PC-3 (cell line): Measurements from ENCODE around the gene GGCX. TPM values are rescaled to one million over a fixed set of nuclear protein-coding genes. Genes with fewer than 3 reads are reported as not detected.
"Not testable (repeated sequence)": the region's sequence is repeated elsewhere in the genome, so short reads cannot be mapped to it uniquely, and the experiment has no call there.

Source experiments
- ATAC-seq: fragments of 200-7000 bp; cut with Tn5 transposase; 2 replicates; pipeline ENCODE4 v1.9.1; 2020; ENCODE audit warnings: mild to moderate bottlenecking, moderate library complexity
- BruUV-seq: library from RNA; stranded (reverse); fragments of 400-500 nt; replicated peaks from 2 replicates; lab custom pipeline; 2021; lab: Mats Ljungman, UMichigan
- CTCF ChIA-PET: fragments of 300-600 bp; sonication (Branson Sonifier 250); formaldehyde crosslinking; loops from one replicate; lab custom pipeline; 2022; ENCODE audit warnings: antibody characterized with exemption; lab: Charles Lee
- POLR2A ChIA-PET: fragments of 300-600 bp; sonication (Branson Sonifier 250); formaldehyde crosslinking; loops from one replicate; lab custom pipeline; 2022; ENCODE audit warnings: antibody characterized with exemption; ENCODE audit not compliant: unreplicated experiment; lab: Charles Lee
- DNase-seq: peaks from one replicate; pipeline ENCODE4 v3.0.0-alpha.2; 2015
- H2AFZ ChIP-seq: fragments of 300-600 bp; sonication (generic); 2 replicates; pipeline ENCODE4 v1.6.0; 2016; ENCODE audit warnings: antibody characterized with exemption, low read length
- H3F3A ChIP-seq: fragments of 300-600 bp; sonication (generic); one replicate; pipeline ENCODE4 v1.6.0; 2017; ENCODE audit warnings: antibody characterized with exemption, low read length, control low read depth, mild to moderate bottlenecking; ENCODE audit not compliant: unreplicated experiment
- H3K27ac ChIP-seq: fragments of 300-600 bp; sonication (generic); 2 replicates; pipeline ENCODE4 v1.5.1; 2016; ENCODE audit warnings: mild to moderate bottlenecking, low read length
- H3K27me3 ChIP-seq: fragments of 300-600 bp; sonication (generic); 2 replicates; pipeline ENCODE4 v1.6.1; 2016; ENCODE audit warnings: low read length, mixed read lengths
- H3K36me3 ChIP-seq: fragments of 300-600 bp; sonication (generic); 2 replicates; pipeline ENCODE4 v1.6.1; 2016; ENCODE audit warnings: low read depth, mixed run types, low read length, mixed read lengths
- H3K4me1 ChIP-seq: fragments of 300-600 bp; sonication (generic); 2 replicates; pipeline ENCODE4 v1.5.1; 2016; ENCODE audit warnings: low read length; ENCODE audit not compliant: insufficient read depth
- H3K4me2 ChIP-seq: fragments of 300-600 bp; sonication (generic); 2 replicates; pipeline ENCODE4 v1.6.0; 2016; ENCODE audit warnings: low read length
- H3K4me3 ChIP-seq: fragments of 300-600 bp; sonication (generic); 2 replicates; pipeline ENCODE4 v1.5.1; 2016; ENCODE audit warnings: mild to moderate bottlenecking, low read length, mixed read lengths
- H3K79me2 ChIP-seq: fragments of 300-600 bp; sonication (generic); 2 replicates; pipeline ENCODE4 v1.6.1; 2017; ENCODE audit warnings: low read length, mixed read lengths
- H3K9ac ChIP-seq: fragments of 300-600 bp; sonication (generic); 2 replicates; pipeline ENCODE4 v1.6.0; 2016; ENCODE audit warnings: mild to moderate bottlenecking, low read length
- H3K9me2 ChIP-seq: fragments of 300-600 bp; sonication (generic); replicated peaks from 2 replicates; pipeline ENCODE4 v1.6.1; 2016; ENCODE audit warnings: mixed run types, low read length, mixed read lengths
- H3K9me3 ChIP-seq: fragments of 300-600 bp; sonication (generic); 2 replicates; pipeline ENCODE4 v1.6.1; 2016; ENCODE audit warnings: low read length, mixed read lengths
- H4K20me1 ChIP-seq: fragments of 300-600 bp; sonication (generic); 2 replicates; pipeline ENCODE4 v1.6.1; 2016; ENCODE audit warnings: low read length, mixed read lengths
- EZH2 ChIP-seq: fragments of 300-600 bp; sonication (generic); IDR thresholded peaks from one replicate; pipeline ENCODE4 v1.6.1; 2017; ENCODE audit warnings: antibody characterized with exemption, mild to moderate bottlenecking, low read length; ENCODE audit not compliant: unreplicated experiment
- EZH2phosphoT487 ChIP-seq: fragments of 300-600 bp; sonication (generic); IDR thresholded peaks from 2 replicates; pipeline ENCODE4 v1.6.1; 2018; ENCODE audit warnings: mild to moderate bottlenecking, antibody characterized with exemption, low read length, borderline replicate concordance
- intact Hi-C: fragments of 100-400 bp; cut with micrococcal nuclease; formaldehyde crosslinking; loops from 2 replicates; pipeline ENCODE4 v1.9.0; 2023
- total RNA-seq: library from RNA; depleted of rRNA; stranded (reverse); fragments of >200 nt; gene quantifications from 2 replicates; pipeline ENCODE4 v1.2.3, GENCODE V29; 2014
- TF ChIP-seq, protein P1 (sequence below): fragments of 300-600 bp; sonication (generic); conservative IDR thresholded peaks from 2 replicates; pipeline ENCODE4 v1.5.1; 2017; ENCODE audit warnings: antibody characterized with exemption, low read depth, mild to moderate bottlenecking, low read length

GGCX gene
- total RNA-seq, 1 experiment from 2014 or later, result 46.7 TPM

DNA sequence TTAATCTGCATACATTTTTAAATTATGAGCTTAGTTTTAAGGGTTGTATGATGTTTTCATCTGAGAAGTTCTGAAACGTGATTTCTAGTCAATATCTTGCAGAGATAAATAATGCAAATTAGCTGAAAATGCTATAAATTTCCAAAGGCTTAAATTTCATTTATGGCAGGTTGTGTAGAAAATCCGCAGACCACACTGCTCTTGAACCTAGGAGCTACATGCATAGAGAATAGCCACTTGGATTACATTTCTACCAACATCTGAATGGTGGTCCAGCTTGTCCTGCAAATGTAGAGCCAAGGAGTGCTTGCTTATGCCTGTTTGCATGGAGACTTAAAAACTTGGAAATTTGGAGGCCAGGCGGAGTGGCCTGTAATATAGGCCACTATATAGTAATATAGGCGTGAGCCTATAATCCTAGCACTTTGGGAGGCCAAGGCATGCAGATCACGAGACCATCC is 15.5 kb downstream of the GGCX start:
- Histone ChIP-seq H3K4me1 (peaks cover 29% of the 10 kb centered on the region), H3K79me2 (peaks cover 25% of the 10 kb centered on the region), H3K4me2 (no peak overlapping the region; the same call in 1 of the 2 replicates), H2AFZ (no peak overlapping the region), H3K27ac (peak overlapping the region; percentile 1; the same call in 1 of the 2 replicates), H3K9me2 (no peaks in the 10 kb centered on the region), H3K9me3 (no peaks in the 10 kb centered on the region), H3K36me3 (peaks cover 51% of the 10 kb centered on the region), H3K4me3 (no peak overlapping the region), H3F3A (peaks cover 67% of the 10 kb centered on the region), H4K20me1 (peaks cover 45% of the 10 kb centered on the region), H3K27me3 (no peaks in the 10 kb centered on the region), H3K9ac (no peak overlapping the region)
- intact Hi-C loops, result loop anchor here (2.0 kb wide), 1 partner anchor 47 kb away; no protein-coding TSS in a partner anchor
- DNase-seq (peak; percentile 33), ATAC-seq (peak; percentile 11; the same call in 1 of the 2 replicates)
- BruUV-seq, result no TSS peak
- POLR2A ChIA-PET, result interaction anchor here (0.6 to 0.7 kb wide), 2 partner anchors 41 to 175 kb away, joined by 3 read pairs; no protein-coding TSS in a partner anchor
- TF ChIP-seq EZH2 (no peak), EZH2phosphoT487 (no peak)
- TF ChIP-seq, protein P1, sequence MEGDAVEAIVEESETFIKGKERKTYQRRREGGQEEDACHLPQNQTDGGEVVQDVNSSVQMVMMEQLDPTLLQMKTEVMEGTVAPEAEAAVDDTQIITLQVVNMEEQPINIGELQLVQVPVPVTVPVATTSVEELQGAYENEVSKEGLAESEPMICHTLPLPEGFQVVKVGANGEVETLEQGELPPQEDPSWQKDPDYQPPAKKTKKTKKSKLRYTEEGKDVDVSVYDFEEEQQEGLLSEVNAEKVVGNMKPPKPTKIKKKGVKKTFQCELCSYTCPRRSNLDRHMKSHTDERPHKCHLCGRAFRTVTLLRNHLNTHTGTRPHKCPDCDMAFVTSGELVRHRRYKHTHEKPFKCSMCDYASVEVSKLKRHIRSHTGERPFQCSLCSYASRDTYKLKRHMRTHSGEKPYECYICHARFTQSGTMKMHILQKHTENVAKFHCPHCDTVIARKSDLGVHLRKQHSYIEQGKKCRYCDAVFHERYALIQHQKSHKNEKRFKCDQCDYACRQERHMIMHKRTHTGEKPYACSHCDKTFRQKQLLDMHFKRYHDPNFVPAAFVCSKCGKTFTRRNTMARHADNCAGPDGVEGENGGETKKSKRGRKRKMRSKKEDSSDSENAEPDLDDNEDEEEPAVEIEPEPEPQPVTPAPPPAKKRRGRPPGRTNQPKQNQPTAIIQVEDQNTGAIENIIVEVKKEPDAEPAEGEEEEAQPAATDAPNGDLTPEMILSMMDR, result no peak
- CTCF ChIA-PET, result no interaction called here

DNA sequence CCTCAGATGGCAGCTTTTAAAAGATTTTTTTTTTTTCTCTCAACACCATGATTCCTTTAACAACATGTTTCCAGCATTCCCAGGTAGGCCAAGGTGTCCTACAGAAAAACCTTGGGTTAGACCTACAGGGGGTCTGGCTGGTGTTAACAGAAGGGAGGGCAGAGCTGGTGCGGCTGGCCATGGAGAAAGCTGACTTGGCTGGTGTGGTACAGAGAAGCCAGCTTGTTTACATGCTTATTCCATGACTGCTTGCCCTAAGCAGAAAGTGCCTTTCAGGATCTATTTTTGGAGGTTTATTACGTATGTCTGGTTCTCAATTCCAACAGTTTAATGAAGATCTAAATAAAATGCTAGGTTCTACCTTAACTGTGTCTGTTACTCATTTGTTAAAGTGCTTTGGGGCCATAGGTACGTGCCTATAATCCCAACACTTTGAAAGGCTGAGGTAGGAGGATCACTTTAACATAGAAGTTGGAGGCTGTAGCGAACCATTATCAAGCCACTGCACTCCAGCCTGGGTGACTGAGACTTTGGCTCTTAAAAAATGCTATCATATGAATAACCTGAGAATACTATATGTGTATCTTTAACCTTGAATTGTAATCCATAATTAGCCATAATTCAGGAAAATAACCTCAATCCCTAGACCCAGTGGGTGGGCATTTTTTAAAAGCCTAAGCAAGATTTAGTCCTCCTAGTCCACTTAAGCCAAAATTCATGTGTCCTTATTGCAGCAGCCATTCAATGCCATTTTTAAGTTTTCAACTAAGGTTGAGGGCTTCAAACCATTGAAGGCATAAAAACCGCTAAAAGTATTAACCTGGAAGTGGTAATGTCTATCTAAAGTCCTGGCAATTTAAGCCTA is 16.1 kb downstream of the GGCX start:
- H3K4me1 ChIP-seq, result peaks cover 26% of the 10 kb centered on the region
- H3K9ac ChIP-seq, DNase-seq, intact Hi-C loops, H3K9me2 ChIP-seq, H3K9me3 ChIP-seq, H3K4me2 ChIP-seq, H3K4me3 ChIP-seq, BruUV-seq, H3K27me3 ChIP-seq, H2AFZ ChIP-seq, ATAC-seq: not testable (repeated sequence)
- ChIA-PET POLR2A (interaction anchor here (0.6 kb wide), 3 partner anchors 137 to 175 kb away, joined by 3 to 9 read pairs (median 5); no protein-coding TSS in a partner anchor), CTCF (interaction anchor here (0.7 kb wide), 1 partner anchor 176 kb away, joined by 5 read pairs; no protein-coding TSS in a partner anchor)
- peaks cover 32% of the 10 kb centered on the region for H3K79me2 ChIP-seq
- H4K20me1 ChIP-seq, result peaks cover 52% of the 10 kb centered on the region
- H3K36me3 ChIP-seq, result peaks cover 51% of the 10 kb centered on the region
- peak overlapping the region; percentile 1; the same call in 1 of the 2 replicates for H3K27ac ChIP-seq
- H3F3A ChIP-seq, result peaks cover 74% of the 10 kb centered on the region

DNA sequence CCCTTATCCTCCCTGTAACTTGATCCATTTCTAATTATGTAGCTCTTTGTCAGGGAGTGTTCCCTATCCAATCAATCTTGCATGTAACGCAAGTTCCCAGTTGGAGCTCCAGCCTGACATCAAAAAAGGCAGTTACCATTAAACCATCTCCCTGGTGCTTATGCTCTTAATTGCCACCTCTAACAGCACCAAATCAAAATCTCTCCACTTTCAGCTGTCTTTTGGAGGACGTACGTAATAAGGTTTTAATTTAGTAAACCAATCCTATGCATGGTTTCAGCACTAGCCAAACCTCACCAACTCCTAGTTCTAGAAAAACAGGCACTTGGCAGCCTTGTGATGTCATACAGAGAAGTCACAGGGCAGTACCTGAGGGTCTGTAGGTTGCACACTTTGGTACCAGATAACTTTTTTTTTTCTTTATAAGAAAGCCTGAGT is 17.0 kb downstream of the GGCX start:
- POLR2A ChIA-PET, result interaction anchor here (0.6 kb wide), 3 partner anchors 123 to 174 kb away, joined by 3 to 9 read pairs (median 5); no protein-coding TSS in a partner anchor
- H3K9me2 ChIP-seq, H3K9ac ChIP-seq, H3K27me3 ChIP-seq, intact Hi-C loops, H3K9me3 ChIP-seq, H3K4me3 ChIP-seq, H3K4me2 ChIP-seq, H3K27ac ChIP-seq, H2AFZ ChIP-seq, ATAC-seq, BruUV-seq, DNase-seq: not testable (repeated sequence)
- Histone ChIP-seq H3K36me3 (peaks cover 58% of the 10 kb centered on the region), H3K79me2 (peaks cover 41% of the 10 kb centered on the region), H3K4me1 (peaks cover 17% of the 10 kb centered on the region), H3F3A (peaks cover 77% of the 10 kb centered on the region), H4K20me1 (peaks cover 61% of the 10 kb centered on the region)
- CTCF ChIA-PET, result interaction anchor here (0.7 kb wide), 1 partner anchor 175 kb away, joined by 5 read pairs; no protein-coding TSS in a partner anchor
